Right lobe of liver (tissue), 4 donors: ENCODE results near the gene SLC9A8.

ENCODE experiments used
- CTCF ChIP-seq, 4 donors: fragments of 200-600 bp in 3 of 4; fragments of 450-650 bp in 1 of 4; IDR thresholded peaks; one replicate each; pipeline versions ENCODE4 v1.5.1 to v1.8.0; 2016 to 2022; ENCODE audit warnings: antibody characterized with exemption in 4 of 4, mild to moderate bottlenecking in 2 of 4
- POLR2A ChIP-seq: fragments of 450-650 bp; IDR thresholded peaks from one replicate; pipeline ENCODE4 v1.6.1; 2017; ENCODE audit warnings: antibody characterized with exemption, mild to moderate bottlenecking
- donor health status: DM: no; HTN: no; CAD: no.
- donor health status: DM: no; HTN: no; CAD: no.
- donor health status: DM: no; HTN: yes; CAD: no.

- no peak for TF ChIP-seq POLR2A
- no peak for TF ChIP-seq CTCF (IDR thresholded peaks at IDR 0.05)
Observed at GRCh38 chr20:49852522-49853080, 40.0 kb downstream of the SLC9A8 start.
